Activated naive CD8-positive, alpha-beta T cell treated with anti-CD3 and anti-CD28 coated beads, Interleukin-2, amount 10 ng/mL, durations not matched to agents 7 days and 5 days (primary cell): ENCODE data around the gene P4HTM. TPM values are rescaled to one million over a fixed set of nuclear protein-coding genes. Genes with fewer than 3 reads are reported as not detected.
A peak's percentile ranks its signal among the peaks of the same experiment; 100 is the strongest.

Experiments
- ATAC-seq: fragments of 150-1000 bp; cut with Tn5 transposase; one replicate; pipeline ENCODE4 v1.10.0; 2021; ENCODE audit warnings: low read depth, moderate library complexity
- POLR2A ChIA-PET: fragments of 350-600 bp; sonication (Branson Sonifier 250); formaldehyde crosslinking; loops from one replicate; lab custom pipeline; 2021; ENCODE audit warnings: antibody characterized with exemption; lab: Charles Lee
- DNase-seq: peaks from one replicate; pipeline ENCODE4 v3.0.0; 2021
- H3K27ac Mint-ChIP-seq: one replicate; pipeline ENCODE4 v1.8.0; 2022; ENCODE audit warnings: mild to moderate bottlenecking, mixed read lengths
- H3K27me3 Mint-ChIP-seq: one replicate; pipeline ENCODE4 v1.8.0; 2022; ENCODE audit warnings: mild to moderate bottlenecking, moderate library complexity, mixed read lengths
- H3K36me3 Mint-ChIP-seq: one replicate; pipeline ENCODE4 v1.8.0; 2021; ENCODE audit warnings: mild to moderate bottlenecking, mixed read lengths
- H3K4me1 Mint-ChIP-seq: one replicate; pipeline ENCODE4 v1.8.0; 2021; ENCODE audit warnings: mixed read lengths
- H3K4me3 Mint-ChIP-seq: one replicate; pipeline ENCODE4 v1.8.0; 2022; ENCODE audit warnings: mild to moderate bottlenecking, moderate library complexity, mixed read lengths
- H3K9me3 Mint-ChIP-seq: one replicate; pipeline ENCODE4 v1.8.0; 2021; ENCODE audit warnings: mixed read lengths
- total RNA-seq, 2 experiments: library from RNA; stranded (reverse); gene quantifications; one replicate each; pipeline ENCODE4 v1.2.3, GENCODE V29; 2021

The P4HTM gene
- total RNA-seq, 2 experiments from 2014 or later = 57.4 to 57.7 TPM

- POLR2A ChIA-PET = interaction anchor here (0.6 to 9.8 kb wide), 5 partner anchors 8 to 68 kb away, joined by 3 to 244 read pairs (median 3); partner anchors contain the start of genes QRICH1 and WDR6
- Mint-ChIP-seq H3K27me3 (no peaks in the 10 kb centered on the region), H3K27ac (peak overlapping the region; percentile 72), H3K4me3 (no peak overlapping the region), H3K4me1 (peaks cover 42% of the 10 kb centered on the region), H3K9me3 (no peaks in the 10 kb centered on the region), H3K36me3 (peaks cover 19% of the 10 kb centered on the region)
- no peak for ATAC-seq
- no peak for DNase-seq
Observed at GRCh38 chr3:49025005-49025792, 35.2 kb downstream of the P4HTM start.

GRCh38 chr3:49025793-49026520 lies 35.9 kb downstream of the P4HTM start:
- DNase-seq = no peak
- Mint-ChIP-seq H3K4me3 (no peak overlapping the region), H3K27me3 (no peaks in the 10 kb centered on the region), H3K36me3 (peaks cover 19% of the 10 kb centered on the region), H3K9me3 (no peaks in the 10 kb centered on the region), H3K27ac (peak overlapping the region; percentile 72), H3K4me1 (peaks cover 42% of the 10 kb centered on the region)
- POLR2A ChIA-PET = interaction anchor here (0.6 to 1.5 kb wide), 5 partner anchors 9 to 69 kb away, joined by 3 to 5 read pairs (median 3); partner anchors contain the start of gene WDR6
- no peak for ATAC-seq

DNA sequence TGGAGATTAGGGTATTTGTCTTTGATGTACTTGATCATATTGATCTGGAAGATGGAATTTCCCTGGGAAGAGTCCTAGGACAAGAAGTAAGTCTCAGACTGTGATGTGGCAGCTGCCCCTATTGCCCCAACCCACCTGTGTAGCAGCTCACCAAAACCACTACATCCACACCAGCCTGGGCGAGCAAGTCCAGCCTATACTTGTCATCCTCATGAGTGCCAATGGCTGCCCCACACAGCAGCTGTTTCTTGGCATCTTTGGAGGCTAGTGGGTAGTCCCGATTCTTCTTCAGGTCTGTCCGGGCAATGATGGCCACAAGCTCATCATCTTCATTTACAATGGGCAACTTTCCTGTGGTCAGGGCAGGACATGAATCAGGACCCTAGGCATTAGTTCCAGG lies 36.5 kb downstream of the P4HTM start:
- Mint-ChIP-seq H3K27ac (peak overlapping the region; percentile 5), H3K4me3 (no peak overlapping the region), H3K36me3 (peaks cover 20% of the 10 kb centered on the region), H3K9me3 (no peaks in the 10 kb centered on the region), H3K27me3 (no peaks in the 10 kb centered on the region), H3K4me1 (peaks cover 42% of the 10 kb centered on the region)
- DNase-seq = no peak
- no peak for ATAC-seq
- POLR2A ChIA-PET = interaction anchor here (1.0 to 1.5 kb wide), 4 partner anchors 12 to 68 kb away, joined by 3 to 5 read pairs (median 4); partner anchors contain the start of gene WDR6

GRCh38 chr3:49027634-49028033 lies 37.6 kb downstream of the P4HTM start:
- H3K4me3 Mint-ChIP-seq = peak overlapping the region; percentile 94
- DNase-seq (no peak), ATAC-seq (no peak)
- peaks cover 26% of the 10 kb centered on the region for H3K36me3 Mint-ChIP-seq
- no peaks in the 10 kb centered on the region for H3K9me3 Mint-ChIP-seq
- POLR2A ChIA-PET = interaction anchor here (2.3 to 2.4 kb wide), 2 partner anchors 7 to 37 kb away, joined by 21 to 28 read pairs; partner anchors contain the start of gene P4HTM
- H3K27ac Mint-ChIP-seq = no peak overlapping the region
- peaks cover 41% of the 10 kb centered on the region for H3K4me1 Mint-ChIP-seq
- no peaks in the 10 kb centered on the region for H3K27me3 Mint-ChIP-seq

DNA sequence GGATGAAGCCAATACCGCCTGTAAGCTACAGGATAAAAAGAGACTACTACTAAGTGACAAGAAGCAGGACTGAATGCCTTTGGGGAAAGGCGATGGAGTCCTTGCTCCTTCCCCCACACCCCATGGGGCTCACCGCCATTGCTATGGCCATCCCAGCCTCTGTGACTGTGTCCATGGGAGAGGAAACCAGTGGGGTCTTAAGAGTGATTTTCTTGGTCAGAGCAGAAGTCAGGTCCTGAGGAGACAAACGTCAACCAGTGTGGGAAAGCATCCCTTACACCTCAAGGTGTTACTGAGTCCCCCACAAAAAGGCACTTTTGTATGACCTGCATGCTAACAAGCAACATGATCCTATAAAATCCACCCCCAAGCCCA lies 38.2 kb downstream of the P4HTM start:
- Mint-ChIP-seq H3K27ac (peak overlapping the region; percentile 85), H3K4me1 (peaks cover 37% of the 10 kb centered on the region), H3K36me3 (peaks cover 24% of the 10 kb centered on the region), H3K27me3 (no peaks in the 10 kb centered on the region), H3K4me3 (peak overlapping the region; percentile 94), H3K9me3 (no peaks in the 10 kb centered on the region)
- DNase-seq = no peak
- ATAC-seq = no peak
- POLR2A ChIA-PET = interaction anchor here (1.7 to 2.4 kb wide), 5 partner anchors 8 to 65 kb away, joined by 9 to 28 read pairs (median 21); partner anchors contain the start of genes P4HTM and QRICH1

DNA sequence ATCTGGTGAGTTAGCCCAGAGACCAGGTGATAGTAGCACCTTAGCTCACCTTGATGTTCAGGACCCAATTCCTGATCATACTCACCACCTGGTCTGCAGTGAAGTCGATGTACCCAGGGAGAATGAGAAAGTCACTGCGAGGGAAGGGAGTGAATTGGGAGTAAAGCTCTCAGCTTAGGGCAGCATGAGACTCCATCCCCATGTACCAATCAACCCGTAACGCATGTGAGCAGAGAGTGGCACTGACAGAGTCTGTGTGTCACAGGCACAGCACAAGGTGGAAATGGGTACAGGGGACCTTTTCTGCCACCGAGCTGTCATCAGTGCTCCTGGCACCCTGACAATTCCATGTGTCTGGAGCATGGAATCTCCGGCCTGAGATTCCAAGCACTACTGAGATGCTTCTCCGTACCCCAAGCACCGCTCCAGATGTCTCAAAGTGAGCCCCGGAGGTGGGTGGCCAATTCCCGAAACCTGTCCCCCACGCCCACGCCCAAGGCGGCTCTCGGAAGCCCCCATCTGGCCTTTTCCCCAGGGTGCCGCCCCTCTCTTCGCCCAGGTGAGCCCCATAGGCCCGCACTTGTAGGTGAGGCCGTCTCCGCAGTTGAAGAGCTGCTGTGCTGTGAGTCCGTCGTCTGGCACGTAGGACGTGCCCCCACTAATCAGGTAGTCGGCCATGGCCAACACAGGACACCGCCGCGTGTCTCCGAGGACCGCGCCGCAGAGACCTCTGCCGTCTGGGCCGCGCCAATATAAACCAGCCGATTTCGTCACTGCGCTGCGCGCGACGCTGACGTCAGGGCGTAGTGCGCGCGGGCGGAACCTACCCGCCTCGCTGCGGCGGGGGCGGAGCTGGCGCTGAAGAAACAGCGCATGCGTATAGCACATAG lies 38.9 kb downstream of the P4HTM start, which contains the start of gene IMPDH2:
TSS of gene IMPDH2 (minus strand) at position 726 of the 890 bp plus-strand sequence. CDS start at position 678, 48 bp downstream.
- Mint-ChIP-seq H3K27ac (peak within 1 kb of the TSS; percentile 85), H3K9me3 (no peaks in the 10 kb centered on the region), H3K4me1 (peaks cover 37% of the 10 kb centered on the region), H3K4me3 (peak within 1 kb of the TSS; percentile 94), H3K36me3 (peaks cover 24% of the 10 kb centered on the region), H3K27me3 (no peaks in the 10 kb centered on the region)
- POLR2A ChIA-PET = interaction anchor here (0.6 to 2.4 kb wide), 16 partner anchors 8 to 387 kb away, joined by 3 to 28 read pairs (median 4); partner anchors contain the start of genes P4HTM, QRICH1, RHOA and WDR6
- peak; percentile 92 for ATAC-seq
- DNase-seq = peak; percentile 96

DNA sequence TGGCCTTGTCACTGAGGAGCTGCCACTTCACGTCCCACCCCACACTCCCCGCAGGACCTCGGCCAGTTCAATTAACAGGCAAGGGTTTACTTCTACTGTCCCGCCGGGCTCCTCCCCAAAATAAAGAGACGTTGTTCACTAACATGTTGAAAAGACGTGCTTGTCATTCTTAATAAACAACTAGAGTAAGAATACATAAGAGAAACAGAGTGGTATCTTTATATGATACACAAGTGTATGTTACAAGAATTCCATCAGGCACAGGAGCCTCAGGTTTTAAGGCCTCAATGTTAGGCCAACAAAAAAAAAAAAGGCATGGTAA lies 39.5 kb downstream of the P4HTM start:
- no peaks in the 10 kb centered on the region for H3K9me3 Mint-ChIP-seq
- DNase-seq = no peak
- peak overlapping the region; percentile 85 for H3K27ac Mint-ChIP-seq
- POLR2A ChIA-PET = interaction anchor here (0.6 to 2.4 kb wide), 16 partner anchors 9 to 386 kb away, joined by 3 to 28 read pairs (median 4); partner anchors contain the start of genes P4HTM, QRICH1, RHOA and WDR6
- ATAC-seq = no peak
- peaks cover 24% of the 10 kb centered on the region for H3K36me3 Mint-ChIP-seq
- peaks cover 35% of the 10 kb centered on the region for H3K4me1 Mint-ChIP-seq
- H3K4me3 Mint-ChIP-seq = peak overlapping the region; percentile 94
- H3K27me3 Mint-ChIP-seq = no peaks in the 10 kb centered on the region

- DNase-seq (no peak), ATAC-seq (no peak)
- Mint-ChIP-seq H3K4me3 (no peak overlapping the region), H3K27ac (no peak overlapping the region), H3K9me3 (no peaks in the 10 kb centered on the region), H3K4me1 (peaks cover 32% of the 10 kb centered on the region), H3K36me3 (peaks cover 23% of the 10 kb centered on the region), H3K27me3 (no peaks in the 10 kb centered on the region)
- POLR2A ChIA-PET = interaction anchor here (1.7 kb wide), 1 partner anchor 8 kb away, joined by 12 read pairs; the partner anchor contains the start of gene NDUFAF3
Observed at GRCh38 chr3:49030321-49030720, 40.3 kb downstream of the P4HTM start.

GRCh38 chr3:49032646-49033304 lies 42.7 kb downstream of the P4HTM start:
- Mint-ChIP-seq H3K27me3 (no peaks in the 10 kb centered on the region), H3K9me3 (no peaks in the 10 kb centered on the region), H3K4me3 (no peak overlapping the region), H3K27ac (no peak overlapping the region), H3K36me3 (peaks cover 14% of the 10 kb centered on the region), H3K4me1 (peaks cover 16% of the 10 kb centered on the region)
- ATAC-seq = no peak
- no peak for DNase-seq
- POLR2A ChIA-PET = interaction anchor here (1.3 kb wide), 1 partner anchor 26 kb away, joined by 3 read pairs; the partner anchor contains the start of gene WDR6

GRCh38 chr3:49034650-49035049 lies 44.6 kb downstream of the P4HTM start:
- Mint-ChIP-seq H3K27ac (no peak overlapping the region), H3K4me3 (no peak overlapping the region), H3K36me3 (peaks cover 11% of the 10 kb centered on the region), H3K4me1 (peaks cover 2% of the 10 kb centered on the region), H3K27me3 (no peaks in the 10 kb centered on the region), H3K9me3 (no peaks in the 10 kb centered on the region)
- DNase-seq (no peak), ATAC-seq (no peak)
- POLR2A ChIA-PET = interaction anchor here (1.1 kb wide), 1 partner anchor 12 kb away, joined by 3 read pairs; the partner anchor contains the start of gene NDUFAF3

GRCh38 chr3:49035281-49035680 lies 45.2 kb downstream of the P4HTM start:
- ATAC-seq (no peak), DNase-seq (no peak)
- H3K36me3 Mint-ChIP-seq = peaks cover 11% of the 10 kb centered on the region
- POLR2A ChIA-PET = interaction anchor here (0.6 to 1.1 kb wide), 2 partner anchors 13 to 14 kb away, joined by 3 read pairs; partner anchors contain the start of gene NDUFAF3
- H3K4me1 Mint-ChIP-seq = no peaks in the 10 kb centered on the region
- no peaks in the 10 kb centered on the region for H3K27me3 Mint-ChIP-seq
- no peak overlapping the region for H3K27ac Mint-ChIP-seq
- H3K4me3 Mint-ChIP-seq = no peak overlapping the region
- H3K9me3 Mint-ChIP-seq = no peaks in the 10 kb centered on the region

DNA sequence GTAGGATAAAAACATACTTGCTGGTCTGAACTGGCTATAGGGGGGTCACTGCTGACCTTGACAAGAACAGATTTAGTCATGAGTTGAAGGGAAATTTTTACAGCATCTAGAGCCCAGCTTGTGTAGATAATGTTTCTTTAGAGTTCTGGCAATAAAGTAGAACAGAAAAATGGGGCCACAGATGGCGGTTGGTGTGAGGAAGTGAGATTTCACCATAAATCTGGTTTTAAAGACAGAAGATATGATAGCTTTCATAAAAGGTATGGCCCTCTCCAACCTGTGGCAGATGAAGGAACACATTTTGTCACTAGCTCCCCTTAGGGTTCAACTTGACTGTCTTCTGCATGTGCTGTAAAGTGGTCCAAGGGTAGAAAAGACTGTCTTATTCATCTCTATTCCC lies 63.5 kb downstream of the P4HTM start:
- H3K36me3 Mint-ChIP-seq = peaks cover 21% of the 10 kb centered on the region
- no peak for ATAC-seq
- peaks cover 2% of the 10 kb centered on the region for H3K4me1 Mint-ChIP-seq
- POLR2A ChIA-PET = no interaction called here
- H3K27ac Mint-ChIP-seq = no peak overlapping the region
- DNase-seq = no peak
- no peaks in the 10 kb centered on the region for H3K27me3 Mint-ChIP-seq
- H3K4me3 Mint-ChIP-seq = no peak overlapping the region
- no peaks in the 10 kb centered on the region for H3K9me3 Mint-ChIP-seq
